B cell (primary cell): Measurements from ENCODE around the gene SH3BGRL3. TPM values are rescaled to one million over a fixed set of nuclear protein-coding genes. Genes with fewer than 3 reads are reported as not detected.

Source experiments
- ATAC-seq: fragments of 200-7000 bp; cut with Tn5 transposase; one replicate; pipeline ENCODE4 v1.10.0; 2021; ENCODE audit warnings: low read depth, mild to moderate bottlenecking, moderate number of reproducible peaks, moderate library complexity
- CTCF ChIA-PET: fragments of 350-600 bp; sonication (Branson Sonifier 250); formaldehyde crosslinking; loops from one replicate; lab custom pipeline; 2021; ENCODE audit warnings: antibody characterized with exemption, inconsistent platforms; lab: Charles Lee
- POLR2A ChIA-PET: fragments of 350-600 bp; sonication (Branson Sonifier 250); formaldehyde crosslinking; loops from one replicate; lab custom pipeline; 2021; ENCODE audit warnings: antibody characterized with exemption; lab: Charles Lee
- DNase-seq: peaks from one replicate; pipeline ENCODE4 v3.0.0; 2013
- H2AFZ ChIP-seq: 2 replicates; pipeline ENCODE4 v1.6.1; 2012; ENCODE audit warnings: mild to moderate bottlenecking, low read depth, low read length; ENCODE audit not compliant: insufficient read depth, poor library complexity, severe bottlenecking
- H3K27ac ChIP-seq, 2 donors: 1 replicate in 1 of 2; 2 replicates in 1 of 2; pipeline ENCODE4 v1.5.1; 2012 to 2013; ENCODE audit warnings: low read length in 2 of 2, mild to moderate bottlenecking in 2 of 2, moderate library complexity in 1 of 2
- H3K27me3 ChIP-seq, 4 experiments: fragments of 200-600 bp in 1 of 4; sonication (generic) in 1 of 4; replicated peaks in 1 of 4; 1 replicate in 2 of 4; 2 replicates in 2 of 4; pipeline versions ENCODE4 v1.6.1 to v1.7.0; 2013 to 2016; ENCODE audit warnings: low read length in 3 of 4, mild to moderate bottlenecking in 2 of 4, mixed read lengths in 1 of 4, moderate library complexity in 1 of 4; ENCODE audit not compliant: insufficient read depth in 4 of 4, control insufficient read depth in 3 of 4; ENCODE audit errors: control extremely low read depth in 1 of 4
- H3K36me3 ChIP-seq, 2 experiments: replicated peaks in 1 of 2; 1 replicate in 1 of 2; 2 replicates in 1 of 2; pipeline versions ENCODE4 v1.6.1 to v1.7.1; 2013; ENCODE audit warnings: low read length in 1 of 2; ENCODE audit not compliant: insufficient read depth in 2 of 2, control insufficient read depth in 1 of 2; ENCODE audit errors: control extremely low read depth in 1 of 2, extremely low read depth in 1 of 2
- H3K4me1 ChIP-seq, 2 donors: fragments of 200-600 bp in 1 of 2; sonication (generic) in 1 of 2; 1 replicate in 1 of 2; 2 replicates in 1 of 2; pipeline versions ENCODE4 v1.5.1 to v1.6.1; 2013 to 2017; ENCODE audit warnings: low read length in 2 of 2; ENCODE audit not compliant: control insufficient read depth in 2 of 2, insufficient read depth in 2 of 2
- H3K4me2 ChIP-seq: replicated peaks from 2 replicates; pipeline ENCODE3; 2012; ENCODE audit warnings: mild to moderate bottlenecking, low read depth, low read length; ENCODE audit not compliant: poor library complexity, severe bottlenecking
- H3K4me3 ChIP-seq, 5 experiments: fragments of 200-600 bp in 1 of 5; sonication (generic) in 1 of 5; 1 replicate in 3 of 5; 2 replicates in 2 of 5; pipeline versions ENCODE4 v1.5.1 to v1.7.0; 2011 to 2016; ENCODE audit warnings: low read length in 4 of 5, mild to moderate bottlenecking in 4 of 5, low read depth in 2 of 5, control low read depth in 1 of 5, moderate library complexity in 1 of 5; ENCODE audit not compliant: insufficient read depth in 1 of 5; ENCODE audit errors: control extremely low read depth in 1 of 5, extremely low read depth in 1 of 5
- H3K79me2 ChIP-seq: fragments of 200-600 bp; sonication (generic); one replicate; pipeline ENCODE4 v1.6.0; 2016; ENCODE audit warnings: low read length; ENCODE audit not compliant: control insufficient read depth, insufficient read depth
- H3K9ac ChIP-seq: fragments of 200-600 bp; sonication (generic); 2 replicates; pipeline ENCODE4 v1.6.1; 2017; ENCODE audit warnings: mild to moderate bottlenecking, low read length, moderate library complexity
- H3K9me3 ChIP-seq, 3 donors: one replicate each; pipeline versions ENCODE4 v1.6.1 to v1.7.1; 2013; ENCODE audit warnings: low read length in 2 of 3; ENCODE audit not compliant: control insufficient read depth in 2 of 3, insufficient read depth in 1 of 3; ENCODE audit errors: control extremely low read depth in 1 of 3
- H4K20me1 ChIP-seq: 2 replicates; pipeline ENCODE4 v1.6.0; 2012; ENCODE audit warnings: mild to moderate bottlenecking, low read length; ENCODE audit not compliant: insufficient read depth, control insufficient read depth, poor library complexity, severe bottlenecking
- H3K27ac Mint-ChIP-seq: one replicate; pipeline ENCODE4 v1.8.0; 2021; ENCODE audit warnings: mixed read lengths
- H3K27me3 Mint-ChIP-seq: one replicate; pipeline ENCODE4 v1.8.0; 2021; ENCODE audit warnings: mixed read lengths
- H3K4me1 Mint-ChIP-seq: one replicate; pipeline ENCODE4 v1.8.0; 2021; ENCODE audit warnings: mixed read lengths
- H3K4me3 Mint-ChIP-seq: one replicate; pipeline ENCODE4 v1.8.0; 2021; ENCODE audit warnings: mixed read lengths
- H3K9me3 Mint-ChIP-seq: one replicate; pipeline ENCODE4 v1.8.0; 2022; ENCODE audit warnings: mixed read lengths; ENCODE audit not compliant: insufficient read depth
- CTCF ChIP-seq: fragments of 200-600 bp; IDR thresholded peaks from one replicate; pipeline ENCODE4 v1.8.0; 2022; ENCODE audit warnings: antibody characterized with exemption, mild to moderate bottlenecking
- EZH2 ChIP-seq: IDR thresholded peaks from 2 replicates; pipeline ENCODE4 v1.6.1; 2012; ENCODE audit warnings: borderline replicate concordance, low read depth, mild to moderate bottlenecking, moderate library complexity, low read length; ENCODE audit not compliant: insufficient read depth, poor library complexity, severe bottlenecking
- WGBS: methylation state at CpG from one replicate; pipeline ENCODE4 v1.1.5; 2013; ENCODE audit warnings: missing lambda C conversion rate; ENCODE audit not compliant: insufficient coverage; 5-methylcytosine and 5-hydroxymethylcytosine counted together
- intact Hi-C: fragments of 100-400 bp; cut with micrococcal nuclease; formaldehyde crosslinking; loops from one replicate; pipeline ENCODE4 v1.10.0; 2022
- polyA plus RNA-seq: library from polyadenylated mRNA; depleted of rRNA; stranded (reverse); fragments of >200 nt; gene quantifications from 2 replicates; pipeline ENCODE4 v1.2.3, GENCODE V29; 2012
- total RNA-seq, 2 donors: library from RNA; stranded (reverse); fragments of 120-200 nt in 1 of 2; gene quantifications; 1 replicate in 1 of 2; 2 replicates in 1 of 2; pipeline versions ENCODE4 v1.2.3 to v1.2.4, GENCODE V29; 2013 to 2022

The SH3BGRL3 gene
- total and polyA plus RNA-seq, 2 donors (not counting 1 experiment from before 2014, with no cell fraction given), result 150 to 232 TPM

GRCh38 chr1:26284597-26285347, 4.9 kb downstream of the SH3BGRL3 start:
- H3K4me1 Mint-ChIP-seq, result peaks cover 88% of the 10 kb centered on the region
- Histone ChIP-seq H3K9ac (peak overlapping the region; percentile 15), H2AFZ (peak overlapping the region; percentile 41), H3K4me2 (peak overlapping the region; percentile 65), H3K27ac (peak overlapping the region; percentile 93 to 96), H3K9me3 (no peaks in the 10 kb centered on the region), H3K27me3 (no peaks in the 10 kb centered on the region), H3K4me3 (peak overlapping the region in 2 of 5 experiments; percentile 5 to 19), H3K36me3 (peaks cover 2 to 19% of the 10 kb centered on the region in 2 experiments), H4K20me1 (peaks cover 22% of the 10 kb centered on the region), H3K79me2 (peaks cover 36% of the 10 kb centered on the region), H3K4me1 (peaks cover 79 to 89% of the 10 kb centered on the region in 2 donors)
- ATAC-seq, result peak; percentile 47
- intact Hi-C loops, result loop anchor here (1.0 to 10.0 kb wide), 6 partner anchors 8 to 1890 kb away; partner anchors contain the start of genes CEP85, HMGN2, PDIK1L and PTAFR
- 12% methylated on average over 19 of the region's 22 CpGs for WGBS
- H3K27me3 Mint-ChIP-seq, result no peaks in the 10 kb centered on the region
- no peaks in the 10 kb centered on the region for H3K9me3 Mint-ChIP-seq
- peak overlapping the region; percentile 87 for H3K4me3 Mint-ChIP-seq
- peak; percentile 77 for TF ChIP-seq CTCF
- TF ChIP-seq EZH2, result no peak
- ChIA-PET CTCF (interaction anchor here (0.6 to 26.4 kb wide), 17 partner anchors 7 to 334 kb away, joined by 3 to 1400 read pairs (median 5); partner anchors contain the start of genes CD52, CEP85, DHDDS and SH3BGRL3), POLR2A (interaction anchor here (0.5 to 21.9 kb wide), 13 partner anchors 9 to 425 kb away, joined by 3 to 1239 read pairs (median 5); partner anchors contain the start of genes CD52, CEP85, DHDDS and UBXN11)
- peak overlapping the region; percentile 97 for H3K27ac Mint-ChIP-seq
- DNase-seq, result peak; percentile 87
